Transverse colon (tissue), 4 donors: Measurements from ENCODE around the gene DNASE1L3. TPM values are rescaled to one million over a fixed set of nuclear protein-coding genes. Genes with fewer than 3 reads are reported as not detected.

ENCODE experiments used
- DNase-seq: peaks from one replicate; pipeline ENCODE4 v3.0.0-alpha.2; 2019
- H3K27ac ChIP-seq, 4 donors: fragments of 200-600 bp; sonication (generic); 2 replicates each; pipeline ENCODE4 v1.5.1; 2016 to 2018; ENCODE audit warnings: inconsistent platforms in 4 of 4
- H3K27me3 ChIP-seq: fragments of 200-600 bp; sonication (generic); 2 replicates; pipeline ENCODE4 v1.5.1; 2017; ENCODE audit warnings: inconsistent platforms
- H3K36me3 ChIP-seq, 4 donors: fragments of 200-600 bp; sonication (generic); 2 replicates each; pipeline ENCODE4 v1.5.1; 2017 to 2019; ENCODE audit warnings: inconsistent platforms in 4 of 4
- H3K4me1 ChIP-seq, 4 donors: fragments of 200-600 bp; sonication (generic); 2 replicates each; pipeline ENCODE4 v1.5.1; 2017 to 2020; ENCODE audit warnings: inconsistent platforms in 4 of 4
- H3K4me3 ChIP-seq, 4 donors: fragments of 200-600 bp; sonication (generic); 1 replicate in 1 of 4; 2 replicates in 3 of 4; pipeline versions ENCODE4 v1.5.1 to v1.6.1; 2017 to 2019; ENCODE audit warnings: inconsistent platforms in 4 of 4
- H3K9me3 ChIP-seq, 2 donors: fragments of 200-600 bp; sonication (generic); 2 replicates each; pipeline ENCODE4 v1.5.1; 2017 to 2019; ENCODE audit warnings: inconsistent platforms in 2 of 2
- CTCF ChIP-seq, 5 experiments: fragments of 200-600 bp in 3 of 5; fragments of 450-650 bp in 2 of 5; sonication (generic) in 3 of 5; IDR thresholded peaks; 1 replicate in 2 of 5; 2 replicates in 3 of 5; pipeline ENCODE4 v1.5.1; 2016 to 2017; ENCODE audit warnings: antibody characterized with exemption in 5 of 5, inconsistent platforms in 3 of 5, mild to moderate bottlenecking in 2 of 5, moderate library complexity in 1 of 5
- EP300 ChIP-seq: sonication (generic); formaldehyde crosslinking; IDR thresholded peaks from one replicate; pipeline ENCODE4 v1.6.1; 2017; ENCODE audit warnings: antibody characterized with exemption, low read depth
- POLR2A ChIP-seq: fragments of 450-650 bp; IDR thresholded peaks from one replicate; pipeline ENCODE4 v1.6.1; 2016; ENCODE audit warnings: antibody characterized with exemption, mild to moderate bottlenecking, moderate library complexity
- POLR2AphosphoS5 ChIP-seq, 3 donors: sonication (generic); formaldehyde crosslinking; IDR thresholded peaks; one replicate each; pipeline ENCODE4 v1.6.1; 2016; ENCODE audit warnings: antibody characterized with exemption in 3 of 3
- WGBS, 2 donors: methylation state at CpG; one replicate each; pipeline ENCODE4 v1.1.5; 2018; ENCODE audit warnings: low coverage in 1 of 2; 5-methylcytosine and 5-hydroxymethylcytosine counted together
- in situ Hi-C, 4 donors: fragments of 200-750 bp; cut with MboI; loops; one replicate each; pipeline versions ENCODE4 v1.15.0 to v1.15.1; 2017; ENCODE audit warnings: low sequenced_read_pairs in 3 of 4, low pct_ligation_motif_present in 1 of 4, low pct_unique_long_range_greater_than_20kb in 1 of 4
- intact Hi-C: fragments of 100-400 bp; cut with DNase I; formaldehyde crosslinking; loops from one replicate; pipeline ENCODE4 v1.15.1; 2023; ENCODE audit warnings: low total_unique reads
- total RNA-seq, 4 donors: library from RNA; depleted of rRNA; stranded (reverse); fragments of >200 nt; gene quantifications; one replicate each; pipeline ENCODE4 v1.1.0, GENCODE V29; 2016

Gene DNASE1L3
- total RNA-seq, 4 donors from 2014 or later, result 1.9 to 6.8 (median 3.6) TPM

GRCh38 chr3:58188173-58188564 lies 22.6 kb downstream of the DNASE1L3 start:
- intact Hi-C loops, result no loop called here
- in situ Hi-C loops, result loop anchor here in 3 of 4 donors (5.0 to 25.0 kb wide), 3 partner anchors 114 to 337 kb away; no protein-coding TSS in a partner anchor
- Histone ChIP-seq H3K9me3 (no peaks in the 10 kb centered on the region), H3K4me1 (peaks cover 0 to 7% (median 0%) of the 10 kb centered on the region in 4 donors), H3K36me3 (no peaks in the 10 kb centered on the region), H3K4me3 (no peak overlapping the region), H3K27me3 (no peaks in the 10 kb centered on the region), H3K27ac (no peak overlapping the region)
- DNase-seq, result no peak
- WGBS, 2 donors, result 53% methylated on average over 6 of the region's 6 CpGs; no CpG with 5 or more reads in 1 of the 2 donors
- TF ChIP-seq POLR2A, result no peak
- TF ChIP-seq EP300, result no peak
- TF ChIP-seq CTCF (IDR thresholded peaks at IDR 0.05), result no peak
- TF ChIP-seq POLR2AphosphoS5 (IDR thresholded peaks at IDR 0.05), result no peak

- Histone ChIP-seq H3K4me3 (no peak overlapping the region), H3K36me3 (no peaks in the 10 kb centered on the region), H3K4me1 (peaks cover 0 to 10% (median 0%) of the 10 kb centered on the region in 4 donors), H3K9me3 (no peaks in the 10 kb centered on the region), H3K27ac (no peak overlapping the region), H3K27me3 (no peaks in the 10 kb centered on the region)
- 83 to 92% methylated on average over 2 to 7 of the region's 7 CpGs for WGBS, 2 donors
- no peak for TF ChIP-seq POLR2AphosphoS5 (IDR thresholded peaks at IDR 0.05)
- no peak for TF ChIP-seq POLR2A
- TF ChIP-seq EP300, result no peak
- no peak for TF ChIP-seq CTCF (IDR thresholded peaks at IDR 0.05)
- no peak for DNase-seq
- intact Hi-C loops (no loop called here), in situ Hi-C loops (loop anchor here (5.0 to 25.0 kb wide), 4 partner anchors 112 to 340 kb away; no protein-coding TSS in a partner anchor)
These were observed 25.8 kb downstream of the DNASE1L3 start for GRCh38 chr3:58184982-58185360.

GRCh38 chr3:58184309-58184981 lies 26.3 kb downstream of the DNASE1L3 start:
- in situ Hi-C loops (loop anchor here in 3 of 4 donors (5.0 to 25.0 kb wide), 3 partner anchors 113 to 340 kb away; no protein-coding TSS in a partner anchor), intact Hi-C loops (no loop called here)

More at GRCh38 chr3:58184309-58184981, 26.3 kb downstream of the DNASE1L3 start:
- DNase-seq, result no peak
- Histone ChIP-seq H3K36me3 (no peaks in the 10 kb centered on the region), H3K4me3 (no peak overlapping the region), H3K4me1 (peaks cover 0 to 10% (median 0%) of the 10 kb centered on the region in 4 donors), H3K9me3 (no peaks in the 10 kb centered on the region), H3K27me3 (no peaks in the 10 kb centered on the region), H3K27ac (no peak overlapping the region)
- TF ChIP-seq CTCF (IDR thresholded peaks at IDR 0.05), result no peak
- no peak for TF ChIP-seq POLR2AphosphoS5 (IDR thresholded peaks at IDR 0.05)
- no peak for TF ChIP-seq POLR2A
- TF ChIP-seq EP300, result no peak
- WGBS, 2 donors, result 92 to 93% methylated on average over 2 to 11 of the region's 11 CpGs
